NCI-H2029 (cell line): Measurements from ENCODE around the gene RBM17.
A peak's percentile ranks its signal among the peaks of the same experiment; 100 is the strongest.
"Not testable (repeated sequence)": the region's sequence is repeated elsewhere in the genome, so short reads cannot be mapped to it uniquely, and the experiment has no call there.

Experiments
- DNase-seq: peaks from one replicate; lab custom pipeline; 2025; lab: John Stamatoyannopoulos, UW

RBM17 gene, protein sequence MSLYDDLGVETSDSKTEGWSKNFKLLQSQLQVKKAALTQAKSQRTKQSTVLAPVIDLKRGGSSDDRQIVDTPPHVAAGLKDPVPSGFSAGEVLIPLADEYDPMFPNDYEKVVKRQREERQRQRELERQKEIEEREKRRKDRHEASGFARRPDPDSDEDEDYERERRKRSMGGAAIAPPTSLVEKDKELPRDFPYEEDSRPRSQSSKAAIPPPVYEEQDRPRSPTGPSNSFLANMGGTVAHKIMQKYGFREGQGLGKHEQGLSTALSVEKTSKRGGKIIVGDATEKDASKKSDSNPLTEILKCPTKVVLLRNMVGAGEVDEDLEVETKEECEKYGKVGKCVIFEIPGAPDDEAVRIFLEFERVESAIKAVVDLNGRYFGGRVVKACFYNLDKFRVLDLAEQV

DNA sequence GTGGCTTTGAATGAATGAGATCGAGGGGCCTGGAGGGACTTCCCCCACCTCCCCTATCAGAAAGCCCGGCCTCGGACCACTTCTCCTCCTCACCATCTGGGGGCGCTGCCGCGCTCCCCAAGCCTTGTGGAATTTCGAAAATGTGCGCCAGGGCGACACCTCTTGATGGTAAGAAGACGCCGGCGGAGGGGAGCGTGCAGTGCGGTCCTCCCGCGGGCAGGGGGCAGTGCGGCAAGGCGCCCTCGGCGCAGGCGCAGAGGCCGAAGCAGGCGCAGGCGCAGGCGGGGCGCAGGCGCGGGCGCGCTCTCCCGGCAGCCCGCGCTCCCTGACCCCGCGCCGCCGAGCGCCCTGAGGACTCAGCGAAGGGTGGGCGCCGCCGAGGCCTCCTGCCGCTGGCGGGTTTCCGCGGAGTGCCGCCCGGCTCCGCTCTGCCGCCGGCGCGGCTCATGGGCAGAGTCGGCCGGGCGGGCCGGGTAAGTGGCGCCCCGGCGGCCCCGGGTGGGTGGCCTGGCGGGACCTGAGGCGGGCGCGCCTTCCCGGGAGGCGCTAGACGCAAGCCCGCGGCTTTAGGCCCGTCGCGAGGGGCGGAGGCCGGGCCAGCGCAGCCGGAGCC is at the start of gene RBM17:
Gene RBM17, plus strand, starts transcription at position 314 of the 613 bp plus-strand sequence. CDS start 8,032 bp downstream, outside the sequence.
- peak; percentile 79 for DNase-seq

DNA sequence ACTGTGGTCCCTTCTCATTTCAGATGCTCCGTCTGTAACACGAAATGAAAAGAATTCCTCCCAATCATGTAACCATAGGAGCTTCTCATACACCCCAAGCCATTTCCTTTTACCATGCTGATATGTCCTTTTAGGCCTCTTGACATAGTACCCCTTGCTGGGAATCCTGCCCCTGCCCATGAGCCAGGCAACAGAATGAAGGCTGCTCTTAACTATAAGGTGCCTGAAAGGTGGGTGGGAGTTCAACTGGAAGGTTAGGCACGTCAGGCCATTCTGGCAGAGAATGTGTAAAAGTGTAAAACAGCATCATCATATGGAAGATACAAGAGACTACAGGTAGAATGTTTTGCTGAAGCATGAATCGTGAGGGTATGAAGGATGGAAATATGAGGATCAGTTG is 49.1 kb upstream of the RBM17 start:
- DNase-seq: no peak

DNA sequence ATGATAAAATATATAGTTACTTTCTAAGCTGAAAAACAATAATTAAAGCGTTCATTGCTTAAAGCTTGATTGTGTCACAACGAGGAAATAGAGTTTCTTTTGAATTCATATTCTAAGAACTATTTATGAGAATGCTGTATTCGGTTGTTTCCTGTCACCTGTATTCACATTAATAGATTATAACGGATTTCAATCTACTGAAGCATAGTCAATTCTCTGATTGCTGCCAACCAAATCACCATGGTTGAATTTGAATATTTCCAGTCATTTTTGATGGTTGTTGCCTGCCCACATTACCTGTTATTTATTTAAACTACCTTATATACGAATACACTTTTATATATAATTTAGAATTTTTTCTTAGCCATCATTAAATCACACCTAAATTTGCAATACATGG is 48.6 kb upstream of the RBM17 start:
- DNase-seq: no peak

GRCh38 chr10:6043377-6043776 is 45.5 kb upstream of the RBM17 start:
- DNase-seq: not testable (repeated sequence)

DNA sequence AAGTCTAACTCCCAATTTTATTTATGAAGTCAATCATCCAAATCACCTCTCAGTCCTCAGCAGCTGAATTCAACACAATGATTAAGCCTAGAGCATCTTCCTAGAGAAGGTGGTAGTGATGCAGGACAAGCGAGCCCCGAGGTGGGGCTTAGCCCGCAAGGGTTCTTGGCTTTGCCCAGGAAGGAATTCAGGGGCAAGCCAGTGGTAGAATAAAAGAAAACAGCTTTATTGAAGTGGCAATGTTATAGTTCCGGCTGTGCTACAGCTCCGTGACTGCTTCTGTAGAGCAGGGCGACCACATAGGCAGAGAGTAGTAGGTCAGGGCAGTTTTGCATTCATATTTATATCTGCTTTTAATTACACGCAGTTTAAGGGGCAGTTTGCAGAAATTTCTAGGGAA is 44.8 kb upstream of the RBM17 start:
- DNase-seq: no peak

- DNase-seq: no peak
Measured at GRCh38 chr10:6044751-6045313, 44.0 kb upstream of the RBM17 start.

- no peak for DNase-seq
Measured at GRCh38 chr10:6045314-6045848, 43.5 kb upstream of the RBM17 start.

GRCh38 chr10:6045878-6046772 is 42.7 kb upstream of the RBM17 start:
- no peak for DNase-seq

DNA sequence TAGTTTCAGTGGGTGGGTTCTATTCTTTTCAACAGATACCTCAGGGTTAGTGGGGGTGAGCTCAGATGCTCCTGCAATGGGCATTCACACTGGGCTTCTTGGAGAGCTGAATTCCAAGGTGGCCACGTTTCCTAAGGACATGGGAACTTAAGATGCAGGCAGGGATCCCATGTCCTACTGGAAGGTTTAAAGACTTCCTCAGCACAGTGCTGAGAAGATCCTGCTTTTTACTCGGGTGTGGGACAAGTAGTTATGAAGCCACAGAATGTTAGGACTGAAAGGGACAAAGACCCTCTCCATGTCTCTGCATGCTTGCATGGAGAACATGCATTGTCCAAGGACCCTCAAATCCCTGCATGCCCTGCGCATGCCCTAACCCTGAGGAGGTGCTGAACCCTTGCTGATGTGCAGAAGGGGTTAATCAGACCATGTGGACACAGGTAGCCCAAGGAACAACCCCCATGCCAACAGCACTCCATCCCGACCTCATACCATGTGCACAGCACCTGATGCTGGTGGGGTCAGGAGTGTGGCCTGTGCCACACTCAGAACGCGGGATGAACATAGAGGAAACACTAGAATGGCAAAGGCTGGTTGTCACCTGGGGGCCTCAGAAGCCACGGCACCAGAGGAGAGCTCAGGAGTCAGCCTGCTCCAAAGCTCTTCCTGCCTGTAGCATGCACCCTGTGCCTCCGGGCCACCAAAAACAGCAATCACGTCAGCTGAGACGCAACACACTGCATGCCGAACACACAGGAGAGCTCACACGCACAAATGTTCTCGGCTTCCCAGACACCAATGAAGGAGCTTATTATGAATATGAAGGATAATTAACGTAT is 41.8 kb upstream of the RBM17 start:
- DNase-seq: no peak

DNA sequence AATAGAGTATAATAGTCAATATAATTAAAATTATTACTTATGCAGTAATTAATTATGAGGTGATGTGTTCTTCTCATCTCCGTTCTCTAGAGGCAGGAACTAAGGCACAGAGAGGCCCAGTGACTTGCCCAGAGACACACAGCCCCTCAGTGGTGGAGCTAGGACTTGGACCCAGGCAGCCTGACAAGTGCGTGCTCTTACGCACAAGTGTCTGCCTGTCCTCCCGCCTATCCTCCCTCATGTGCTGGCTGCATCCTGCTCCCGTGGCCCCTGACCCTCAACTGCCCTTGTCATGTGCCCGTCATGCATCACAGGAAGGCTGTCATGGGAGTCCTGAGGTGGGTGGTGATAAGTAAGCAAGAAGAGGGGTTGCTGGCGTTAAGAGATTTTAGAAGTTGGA is 41.0 kb upstream of the RBM17 start:
- no peak for DNase-seq

DNA sequence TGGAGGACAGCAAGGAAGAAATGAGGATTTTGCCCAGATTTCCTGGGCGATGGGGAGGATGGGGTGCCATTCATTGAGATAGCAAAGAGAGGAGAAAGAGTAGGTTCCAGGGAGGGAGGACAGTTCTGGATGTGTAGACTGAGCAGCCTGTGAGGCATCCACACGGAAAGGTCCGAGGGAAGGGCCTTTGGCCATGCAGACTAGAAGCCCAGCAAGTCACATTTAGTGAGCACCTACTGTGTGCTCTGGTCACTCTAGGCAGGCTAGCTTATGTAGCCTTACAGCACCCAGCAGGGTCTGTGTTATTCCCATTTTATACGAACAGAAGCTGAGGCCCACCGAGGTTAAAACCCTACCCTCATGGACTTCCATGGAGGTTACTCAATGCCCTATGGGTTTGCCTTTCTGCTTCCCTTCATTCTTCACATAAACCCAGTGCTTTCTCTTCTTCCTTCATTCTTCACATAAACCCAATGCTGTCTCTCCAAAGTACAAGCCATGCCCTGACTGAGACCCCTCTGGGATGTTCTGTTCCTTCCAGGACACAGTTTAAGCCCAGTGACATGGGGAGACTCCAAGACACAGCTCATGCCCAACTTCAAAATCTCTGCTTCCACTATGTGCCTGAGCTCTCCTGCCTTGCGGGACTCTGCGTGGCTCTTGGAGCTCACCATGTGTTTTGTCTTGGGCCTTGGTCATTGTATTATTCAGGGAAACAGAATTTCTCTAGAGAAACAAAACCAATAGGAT is 40.4 kb upstream of the RBM17 start:
- DNase-seq: no peak

- DNase-seq: no peak
Measured at GRCh38 chr10:6049031-6049400, 39.8 kb upstream of the RBM17 start.

GRCh38 chr10:6050801-6051445 is 37.9 kb upstream of the RBM17 start:
- DNase-seq: peak; percentile 1

GRCh38 chr10:6052247-6053221 is 36.3 kb upstream of the RBM17 start:
- DNase-seq: no peak

- DNase-seq: no peak
Measured at GRCh38 chr10:6053303-6053702, 35.5 kb upstream of the RBM17 start.

DNA sequence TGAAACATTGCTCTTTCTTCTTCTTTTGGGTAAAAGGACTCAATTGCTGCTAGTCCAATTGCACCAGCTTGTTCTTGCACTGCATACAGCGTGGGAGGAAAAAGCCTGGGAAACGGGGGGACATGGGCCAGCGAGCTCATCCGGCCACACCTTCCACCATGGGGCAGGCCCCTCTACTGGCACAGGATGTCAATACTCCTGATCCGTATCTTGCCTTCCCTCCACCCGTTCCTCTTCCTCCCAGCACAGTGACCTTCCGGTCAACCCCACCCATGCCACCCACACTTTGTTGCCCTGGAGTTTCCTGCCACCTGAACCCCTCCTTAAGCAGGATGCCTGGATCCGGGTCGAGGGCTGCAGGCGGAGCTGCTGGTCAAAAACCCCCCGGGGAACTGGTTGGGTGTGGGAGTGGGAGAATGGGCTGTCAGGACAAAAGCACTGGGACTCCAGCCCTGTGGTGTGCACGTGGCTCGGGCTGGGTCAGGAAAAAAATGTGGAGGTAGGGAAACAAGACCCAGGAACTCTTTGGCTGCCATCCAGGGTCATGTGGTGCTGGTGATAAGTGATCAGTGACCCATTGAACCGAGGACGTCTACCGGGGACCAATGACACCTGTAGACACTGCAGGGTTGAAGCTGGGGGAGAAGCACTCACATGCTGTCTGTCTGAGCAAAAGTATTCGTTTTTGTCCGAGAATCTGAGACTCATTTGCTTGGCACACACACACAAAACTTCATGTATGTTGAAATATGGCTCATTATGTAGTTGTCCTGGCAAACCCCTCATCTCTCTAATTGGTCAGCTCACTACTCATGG is 34.8 kb upstream of the RBM17 start:
- no peak for DNase-seq

DNA sequence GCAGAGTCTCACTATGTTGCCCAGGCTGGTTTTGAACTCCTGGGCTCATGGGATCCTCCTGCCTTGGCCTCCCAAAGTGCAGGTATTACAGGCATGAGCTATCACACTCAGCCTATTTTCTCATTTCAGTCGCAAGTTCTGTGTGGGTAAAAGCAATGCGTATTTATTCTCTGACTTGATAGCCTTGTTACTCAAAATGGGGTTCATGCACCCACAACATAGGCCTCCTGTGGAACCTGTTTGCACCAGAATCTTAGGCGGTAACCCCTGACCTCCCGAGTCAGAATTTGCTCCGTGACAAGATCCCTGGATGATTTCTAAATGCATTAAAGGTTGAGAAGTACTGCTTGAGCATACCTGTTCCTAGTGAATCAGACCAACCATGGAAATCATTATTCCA is 34.0 kb upstream of the RBM17 start:
- DNase-seq: no peak

DNA sequence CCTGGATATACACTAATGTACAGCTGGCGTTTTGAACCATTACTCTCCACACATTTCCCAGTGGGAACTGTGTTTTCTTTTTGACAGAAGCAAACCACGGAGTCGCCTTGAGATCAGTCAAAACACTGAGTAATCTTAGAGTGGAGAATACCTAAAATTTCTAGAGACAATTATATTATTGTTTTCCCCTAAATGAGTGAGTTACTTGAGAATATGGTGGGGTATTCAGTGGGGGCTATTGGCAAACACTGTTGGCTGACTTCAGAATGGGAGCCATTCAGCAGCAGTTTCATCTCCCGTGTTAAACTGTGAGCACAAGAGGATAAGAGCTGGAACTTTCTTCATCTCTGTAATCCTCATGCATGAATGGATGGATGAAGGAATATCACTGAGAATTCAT is 32.9 kb upstream of the RBM17 start:
- DNase-seq: no peak
